Caco-2 (cell line): ENCODE data around the gene FASLG. TPM values are rescaled to one million over a fixed set of nuclear protein-coding genes. Genes with fewer than 3 reads are reported as not detected.
A peak's percentile ranks its signal among the peaks of the same experiment; 100 is the strongest.

Experiments
- BruUV-seq: library from RNA; stranded (reverse); fragments of 400-500 nt; replicated peaks from 2 replicates; lab custom pipeline; 2021; lab: Mats Ljungman, UMichigan
- CTCF ChIA-PET: fragments of 300-600 bp; sonication (Branson Sonifier 250); formaldehyde crosslinking; loops from one replicate; lab custom pipeline; 2022; ENCODE audit warnings: antibody characterized with exemption; lab: Charles Lee
- POLR2A ChIA-PET: fragments of 300-600 bp; sonication (Branson Sonifier 250); formaldehyde crosslinking; loops from one replicate; lab custom pipeline; 2022; ENCODE audit warnings: antibody characterized with exemption; lab: Charles Lee
- DNase-seq, 2 experiments: peaks; one replicate each; pipeline versions ENCODE4 v3.0.0 to v3.0.0-alpha.2; 2020 to 2022
- H3K27me3 ChIP-seq: replicated peaks from 2 replicates; pipeline ENCODE4 v1.6.0; 2011; ENCODE audit warnings: low read length; ENCODE audit not compliant: control insufficient read depth, insufficient read depth
- H3K36me3 ChIP-seq: 2 replicates; pipeline ENCODE4 v1.5.1; 2011; ENCODE audit warnings: low read length; ENCODE audit not compliant: control insufficient read depth, insufficient read depth
- H3K4me1 ChIP-seq: fragments of 250-450 bp; sonication (Bioruptor Pico); 2 replicates; pipeline ENCODE4 v1.5.1; 2020; ENCODE audit warnings: mild to moderate bottlenecking
- H3K4me3 ChIP-seq: 2 replicates; pipeline ENCODE4 v1.5.1; 2011; ENCODE audit warnings: low read depth, mild to moderate bottlenecking, control low read depth, low read length
- H3K9me3 ChIP-seq: fragments of 250-450 bp; sonication (Bioruptor Pico); 2 replicates; pipeline ENCODE4 v1.5.1; 2020; ENCODE audit warnings: mild to moderate bottlenecking, moderate library complexity
- H3K27ac Mint-ChIP-seq: one replicate; pipeline ENCODE4 v1.8.0; 2022; ENCODE audit warnings: mixed read lengths; ENCODE audit not compliant: unreplicated experiment
- H3K27me3 Mint-ChIP-seq: one replicate; pipeline ENCODE4 v1.8.0; 2022; ENCODE audit warnings: mixed read lengths; ENCODE audit not compliant: insufficient read depth, unreplicated experiment
- H3K36me3 Mint-ChIP-seq: one replicate; pipeline ENCODE4 v1.8.0; 2022; ENCODE audit warnings: mild to moderate bottlenecking, mixed read lengths; ENCODE audit not compliant: insufficient read depth, unreplicated experiment
- H3K4me1 Mint-ChIP-seq: one replicate; pipeline ENCODE4 v1.8.0; 2022; ENCODE audit warnings: low read depth, mixed read lengths; ENCODE audit not compliant: unreplicated experiment
- H3K4me3 Mint-ChIP-seq: one replicate; pipeline ENCODE4 v1.8.0; 2022; ENCODE audit warnings: mild to moderate bottlenecking, moderate library complexity, mixed read lengths; ENCODE audit not compliant: unreplicated experiment
- H3K9me3 Mint-ChIP-seq: one replicate; pipeline ENCODE4 v1.8.0; 2022; ENCODE audit warnings: mixed read lengths; ENCODE audit not compliant: unreplicated experiment
- CTCF ChIP-seq, 2 experiments: fragments of 200-600 bp in 1 of 2; IDR thresholded peaks; 1 replicate in 1 of 2; 2 replicates in 1 of 2; pipeline versions ENCODE4 v1.5.1 to v1.8.0; 2011 to 2022; ENCODE audit warnings: antibody characterized with exemption in 1 of 2, control low read depth in 1 of 2, inconsistent platforms in 1 of 2, low read depth in 1 of 2, low read length in 1 of 2, mild to moderate bottlenecking in 1 of 2, moderate library complexity in 1 of 2; ENCODE audit not compliant: insufficient read depth in 1 of 2, severe bottlenecking in 1 of 2, unreplicated experiment in 1 of 2
- intact Hi-C: fragments of 100-400 bp; cut with micrococcal nuclease; formaldehyde crosslinking; loops from one replicate; pipeline ENCODE4 v1.10.0; 2022; ENCODE audit not compliant: unreplicated experiment
- total RNA-seq: library from RNA; stranded (reverse); gene quantifications from 2 replicates; pipeline ENCODE4 v1.2.3, GENCODE V29; 2022

Gene FASLG
- total RNA-seq, 1 experiment from 2014 or later, result not detected

- Histone ChIP-seq H3K36me3 (no peaks in the 10 kb centered on the region), H3K9me3 (no peaks in the 10 kb centered on the region), H3K4me3 (no peak overlapping the region), H3K4me1 (peaks cover 14% of the 10 kb centered on the region; the same call in 1 of the 2 replicates), H3K27me3 (no peaks in the 10 kb centered on the region)
- H3K36me3 Mint-ChIP-seq, result no peaks in the 10 kb centered on the region
- H3K27ac Mint-ChIP-seq, result no peak overlapping the region
- no peak overlapping the region for H3K4me3 Mint-ChIP-seq
- H3K4me1 Mint-ChIP-seq, result peaks cover 7% of the 10 kb centered on the region
- no peaks in the 10 kb centered on the region for H3K27me3 Mint-ChIP-seq
- no TSS peak for BruUV-seq
- TF ChIP-seq CTCF (IDR thresholded peaks at IDR 0.05; ENCODE audit: insufficient read depth in 1 of 2, low read depth in 1 of 2, low read length in 1 of 2, severe bottlenecking in 1 of 2, unreplicated experiment in 1 of 2), result no peak
- peaks cover 15% of the 10 kb centered on the region for H3K9me3 Mint-ChIP-seq
- ChIA-PET CTCF (no interaction called here), POLR2A (no interaction called here)
- peak; percentile 48 to 55 for DNase-seq
- intact Hi-C loops, result no loop called here
Observed at GRCh38 chr1:172671591-172671990, 12.7 kb downstream of the FASLG start.

- Histone ChIP-seq H3K27me3 (no peaks in the 10 kb centered on the region), H3K4me3 (no peak overlapping the region), H3K4me1 (peaks cover 14% of the 10 kb centered on the region; the same call in 1 of the 2 replicates), H3K9me3 (no peaks in the 10 kb centered on the region), H3K36me3 (no peaks in the 10 kb centered on the region)
- no peak overlapping the region for H3K4me3 Mint-ChIP-seq
- no peak for DNase-seq
- CTCF ChIA-PET, result no interaction called here
- no peak for TF ChIP-seq CTCF (IDR thresholded peaks at IDR 0.05; ENCODE audit: insufficient read depth in 1 of 2, low read depth in 1 of 2, low read length in 1 of 2, severe bottlenecking in 1 of 2, unreplicated experiment in 1 of 2)
- BruUV-seq, result no TSS peak
- no peaks in the 10 kb centered on the region for H3K36me3 Mint-ChIP-seq
- H3K4me1 Mint-ChIP-seq, result peaks cover 7% of the 10 kb centered on the region
- peaks cover 15% of the 10 kb centered on the region for H3K9me3 Mint-ChIP-seq
- intact Hi-C loops, result no loop called here
- H3K27me3 Mint-ChIP-seq, result no peaks in the 10 kb centered on the region
- POLR2A ChIA-PET, result no interaction called here
- no peak overlapping the region for H3K27ac Mint-ChIP-seq
Observed at GRCh38 chr1:172672720-172673119, 13.8 kb downstream of the FASLG start.

DNA sequence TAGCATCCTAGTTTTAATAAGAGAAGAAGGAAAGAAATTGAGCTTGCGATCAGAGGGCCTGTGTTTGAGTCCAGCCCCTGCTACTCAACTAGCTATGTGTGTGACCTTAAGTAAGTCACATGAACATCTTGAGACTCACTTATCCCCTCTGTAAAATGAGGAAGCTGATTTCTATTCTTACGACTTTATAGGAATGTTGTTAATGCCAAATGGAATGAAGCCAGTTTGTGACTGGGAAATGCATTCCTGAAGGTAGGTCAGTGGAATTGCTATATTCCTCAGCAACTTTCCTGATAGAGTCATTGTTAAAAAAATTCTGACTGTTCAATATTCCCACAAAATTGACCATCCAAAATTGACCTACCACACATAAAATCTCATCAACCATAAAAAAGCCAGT is 14.9 kb downstream of the FASLG start:
- Histone ChIP-seq H3K9me3 (no peaks in the 10 kb centered on the region), H3K4me3 (no peak overlapping the region), H3K4me1 (peaks cover 14% of the 10 kb centered on the region; the same call in 1 of the 2 replicates), H3K27me3 (no peaks in the 10 kb centered on the region), H3K36me3 (no peaks in the 10 kb centered on the region)
- TF ChIP-seq CTCF (IDR thresholded peaks at IDR 0.05; ENCODE audit: insufficient read depth in 1 of 2, low read depth in 1 of 2, low read length in 1 of 2, severe bottlenecking in 1 of 2, unreplicated experiment in 1 of 2), result no peak
- H3K27me3 Mint-ChIP-seq, result no peaks in the 10 kb centered on the region
- POLR2A ChIA-PET, result no interaction called here
- peaks cover 7% of the 10 kb centered on the region for H3K9me3 Mint-ChIP-seq
- no peak overlapping the region for H3K27ac Mint-ChIP-seq
- no peaks in the 10 kb centered on the region for H3K36me3 Mint-ChIP-seq
- intact Hi-C loops, result no loop called here
- H3K4me1 Mint-ChIP-seq, result peaks cover 7% of the 10 kb centered on the region
- BruUV-seq, result no TSS peak
- no peak for DNase-seq
- H3K4me3 Mint-ChIP-seq, result no peak overlapping the region
- CTCF ChIA-PET, result no interaction called here
